HepG2 (cell line): ENCODE data around the gene MTHFSD. TPM values are rescaled to one million over a fixed set of nuclear protein-coding genes. Genes with fewer than 3 reads are reported as not detected.

Source experiments
- ATAC-seq: fragments of 200-7000 bp; cut with Tn5 transposase; 3 replicates; pipeline ENCODE4 v1.9.1; 2020; ENCODE audit warnings: mild to moderate bottlenecking, moderate library complexity
- BruUV-seq: library from RNA; stranded (reverse); fragments of 400-500 nt; replicated peaks from 2 replicates; lab custom pipeline; 2021; lab: Mats Ljungman, UMichigan
- CTCF ChIA-PET: fragments of 300-600 bp; formaldehyde crosslinking; extraction: SDS; loops from one replicate; lab custom pipeline; 2021; ENCODE audit warnings: low total read pairs, inconsistent platforms, low intra/inter-chr PET ratio; lab: Yijun Ruan, JAX
- POLR2A ChIA-PET: fragments of 350-600 bp; sonication (Branson Sonifier 250); formaldehyde crosslinking; loops from one replicate; lab custom pipeline; 2020; ENCODE audit warnings: antibody characterized with exemption, inconsistent platforms; lab: Yijun Ruan, JAX
- DNase-seq: peaks from one replicate; pipeline ENCODE4 v3.0.0-alpha.2; 2015; ENCODE audit warnings: low spot score
- FAIRE-seq: peaks from 3 replicates; lab custom pipeline; 2011; peaks lifted over from hg19 to GRCh38; lab: Jason Lieb, UNC
- H2AFZ ChIP-seq: one replicate; pipeline ENCODE4 v1.6.1; 2011; ENCODE audit warnings: low read length, inconsistent platforms
- H3K27ac ChIP-seq: fragments of 300-600 bp; 3 replicates; pipeline ENCODE4 v1.8.0; 2011; ENCODE audit warnings: mixed run types, mild to moderate bottlenecking, mixed read lengths, low read length, inconsistent platforms; ENCODE audit not compliant: insufficient read depth; ENCODE audit errors: extremely low read length
- H3K27me3 ChIP-seq, 2 experiments: fragments of 200-600 bp in 1 of 2; 2 replicates in 1 of 2; 3 replicates in 1 of 2; pipeline versions ENCODE4 v1.6.0 to v1.8.0; 2011; ENCODE audit warnings: low read length in 2 of 2, mild to moderate bottlenecking in 2 of 2, moderate library complexity in 2 of 2, inconsistent platforms in 1 of 2; ENCODE audit not compliant: insufficient read depth in 2 of 2, control insufficient read depth in 1 of 2
- H3K36me3 ChIP-seq, 2 experiments: fragments of 200-600 bp in 1 of 2; replicated peaks in 1 of 2; 2 replicates in 1 of 2; 3 replicates in 1 of 2; pipeline versions ENCODE4 v1.5.1 to v1.8.0; 2011; ENCODE audit warnings: low read length in 2 of 2, inconsistent platforms in 1 of 2; ENCODE audit not compliant: insufficient read depth in 2 of 2, control insufficient read depth in 1 of 2
- H3K4me1 ChIP-seq: 2 replicates; pipeline ENCODE4 v1.5.1; 2012; ENCODE audit warnings: low read length, inconsistent platforms; ENCODE audit not compliant: insufficient read depth
- H3K4me2 ChIP-seq: 2 replicates; pipeline ENCODE4 v1.6.0; 2011; ENCODE audit warnings: low read depth, low read length, inconsistent platforms
- H3K4me3 ChIP-seq, 3 experiments: fragments of 200-600 bp in 1 of 3; sonication (generic), shearing (Covaris generic) in 1 of 3; replicated peaks in 1 of 3; 2 replicates each; pipeline ENCODE4 v1.5.1; 2011 to 2016; ENCODE audit warnings: low read length in 3 of 3, inconsistent platforms in 2 of 3, low read depth in 2 of 3, mild to moderate bottlenecking in 2 of 3, control low read depth in 1 of 3, mixed read lengths in 1 of 3; ENCODE audit not compliant: insufficient read depth in 1 of 3
- H3K79me2 ChIP-seq: one replicate; pipeline ENCODE4 v1.6.1; 2011; ENCODE audit warnings: low read length, inconsistent platforms; ENCODE audit not compliant: insufficient read depth
- H3K9ac ChIP-seq: 2 replicates; pipeline ENCODE4 v1.6.0; 2011; ENCODE audit warnings: mild to moderate bottlenecking, low read depth, low read length, inconsistent platforms; ENCODE audit not compliant: insufficient read depth
- H3K9me3 ChIP-seq: 2 replicates; pipeline ENCODE4 v1.5.1; 2012; ENCODE audit warnings: mild to moderate bottlenecking, low read length
- H4K20me1 ChIP-seq: 2 replicates; pipeline ENCODE4 v1.6.0; 2011; ENCODE audit warnings: inconsistent platforms, mild to moderate bottlenecking, low read length, moderate library complexity; ENCODE audit not compliant: insufficient read depth
- BRCA1 ChIP-seq: sonication (generic); formaldehyde crosslinking; IDR thresholded peaks from 2 replicates; pipeline ENCODE4 v1.4.0; 2020; ENCODE audit warnings: missing genetic modification reagents
- GATAD1 ChIP-seq: IDR thresholded peaks from 2 replicates; pipeline ENCODE4 v1.6.1; 2016; ENCODE audit warnings: missing genetic modification reagents, missing compliant biosample characterization
- PAX8 ChIP-seq: sonication (generic); formaldehyde crosslinking; IDR thresholded peaks from 2 replicates; pipeline ENCODE4 v1.8.0; 2022; ENCODE audit warnings: mild to moderate bottlenecking, missing genetic modification reagents, borderline replicate concordance
- ZNF136 ChIP-seq: sonication (generic); formaldehyde crosslinking; IDR thresholded peaks from 2 replicates; pipeline ENCODE4 v1.8.1; 2022; ENCODE audit warnings: low read depth, mild to moderate bottlenecking, moderate library complexity, missing genetic modification reagents
- ZNF235 ChIP-seq: sonication (generic); formaldehyde crosslinking; IDR thresholded peaks from 2 replicates; pipeline ENCODE4 v1.8.1; 2023; ENCODE audit warnings: mild to moderate bottlenecking, missing genetic modification reagents, borderline replicate concordance
- ZNF33B ChIP-seq: sonication (generic); formaldehyde crosslinking; IDR thresholded peaks from 2 replicates; pipeline ENCODE4 v1.5.1; 2020; ENCODE audit warnings: mild to moderate bottlenecking, missing genetic modification reagents
- ZNF367 ChIP-seq: sonication (generic); formaldehyde crosslinking; IDR thresholded peaks from 2 replicates; pipeline ENCODE4 v1.4.0; 2020; ENCODE audit warnings: missing genetic modification reagents, borderline replicate concordance
- ZNF703 ChIP-seq: sonication (generic); formaldehyde crosslinking; IDR thresholded peaks from 2 replicates; pipeline ENCODE4 v1.5.1; 2020; ENCODE audit warnings: missing genetic modification reagents, mild to moderate bottlenecking, moderate library complexity, borderline replicate concordance
- WGBS: methylation state at CpG from one replicate; pipeline ENCODE4 v1.1.6; 2017; ENCODE audit warnings: low lambda C conversion rate; 5-methylcytosine and 5-hydroxymethylcytosine counted together
- in situ Hi-C: cut with HindIII; loops from 2 replicates; pipeline ENCODE4 v1.10.0; 2017; ENCODE audit warnings: low pct_unique_long_range_greater_than_20kb; ENCODE audit not compliant: extremely low pct_ligation_motif_present
- intact Hi-C: fragments of 100-400 bp; cut with micrococcal nuclease; formaldehyde crosslinking; loops from one replicate; pipeline ENCODE4 v1.10.0; 2022; ENCODE audit not compliant: unreplicated experiment
- polyA plus RNA-seq, 8 experiments: library from polyadenylated mRNA; depleted of rRNA in 3 of 8; stranded (reverse) in 7 of 8; unstranded in 1 of 8; fragments of >200 nt; fragmentation: Illumina TruSeq in 4 of 8; extraction: Trizol in 4 of 8; gene quantifications; 2 replicates each; pipeline versions ENCODE4 v1.2.1 to v1.2.3, GENCODE V29; 2011 to 2016; ENCODE audit warnings: low read depth in 4 of 8, missing spikeins in 1 of 8, mixed read lengths in 1 of 8; ENCODE audit not compliant: insufficient read depth in 1 of 8
- total RNA-seq, 5 experiments: library from RNA; depleted of rRNA; stranded (reverse); fragments of >200 nt; fragmentation: Illumina TruSeq; extraction: Trizol; gene quantifications; 2 replicates each; pipeline ENCODE4 v1.2.3, GENCODE V29; 2016; ENCODE audit warnings: low read depth in 1 of 5
- TF ChIP-seq, protein P1 (sequence below): sonication (generic); formaldehyde crosslinking; IDR thresholded peaks from 2 replicates; pipeline ENCODE4 v1.4.0; 2020; ENCODE audit warnings: missing genetic modification reagents
- TF ChIP-seq, protein P2 (sequence below): IDR thresholded peaks from 2 replicates; pipeline ENCODE4 v1.6.1; 2016; ENCODE audit warnings: low read depth

The MTHFSD gene
- total and polyA plus RNA-seq, 2 of the 13 experiments (the other 11 are each of a cell fraction or from before 2014, with no cell fraction given): 14.2 to 16.3 TPM

DNA sequence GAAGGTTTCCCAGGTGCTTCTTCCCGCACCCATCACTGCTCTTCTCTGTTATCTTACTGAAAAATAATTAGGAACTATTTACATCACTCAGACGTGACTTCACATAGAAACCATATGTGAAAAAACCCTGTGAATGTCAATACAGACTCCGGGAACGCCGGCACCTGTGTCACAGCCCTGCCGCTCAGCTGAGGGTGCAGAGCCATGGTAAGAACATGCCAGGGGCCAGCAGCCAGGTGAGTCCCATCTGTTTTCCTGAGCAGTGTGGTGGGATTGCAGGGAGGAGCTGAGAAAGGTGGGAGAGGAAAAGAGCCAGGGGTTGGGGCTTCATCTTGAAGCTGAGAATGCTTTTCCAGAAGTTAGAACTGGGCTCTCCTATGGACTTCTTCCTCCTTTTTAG lies 31.0 kb downstream of the MTHFSD start:
- no peak overlapping the region for H3K4me3 ChIP-seq
- no peak overlapping the region for H3K4me2 ChIP-seq
- no peaks in the 10 kb centered on the region for H3K9me3 ChIP-seq
- POLR2A ChIA-PET: no interaction called here
- H3K4me1 ChIP-seq: no peaks in the 10 kb centered on the region
- peaks cover 6 to 47% of the 10 kb centered on the region in 2 experiments for H3K27me3 ChIP-seq
- H2AFZ ChIP-seq: no peak overlapping the region
- TF ChIP-seq ZNF136 (CRISPR knock-in tag): no peak
- TF ChIP-seq, protein P1, sequence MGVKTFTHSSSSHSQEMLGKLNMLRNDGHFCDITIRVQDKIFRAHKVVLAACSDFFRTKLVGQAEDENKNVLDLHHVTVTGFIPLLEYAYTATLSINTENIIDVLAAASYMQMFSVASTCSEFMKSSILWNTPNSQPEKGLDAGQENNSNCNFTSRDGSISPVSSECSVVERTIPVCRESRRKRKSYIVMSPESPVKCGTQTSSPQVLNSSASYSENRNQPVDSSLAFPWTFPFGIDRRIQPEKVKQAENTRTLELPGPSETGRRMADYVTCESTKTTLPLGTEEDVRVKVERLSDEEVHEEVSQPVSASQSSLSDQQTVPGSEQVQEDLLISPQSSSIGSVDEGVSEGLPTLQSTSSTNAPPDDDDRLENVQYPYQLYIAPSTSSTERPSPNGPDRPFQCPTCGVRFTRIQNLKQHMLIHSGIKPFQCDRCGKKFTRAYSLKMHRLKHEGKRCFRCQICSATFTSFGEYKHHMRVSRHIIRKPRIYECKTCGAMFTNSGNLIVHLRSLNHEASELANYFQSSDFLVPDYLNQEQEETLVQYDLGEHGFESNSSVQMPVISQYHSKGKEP: no peak
- TF ChIP-seq ZNF33B (CRISPR knock-in tag): no peak
- no peak for TF ChIP-seq BRCA1 (CRISPR knock-in tag)
- TF ChIP-seq ZNF367 (CRISPR knock-in tag): no peak
- TF ChIP-seq ZNF703: no peak
- no peak for TF ChIP-seq GATAD1 (CRISPR knock-in tag)
- TF ChIP-seq ZNF235 (CRISPR knock-in tag): no peak
- TF ChIP-seq PAX8: no peak
- TF ChIP-seq, protein P2, sequence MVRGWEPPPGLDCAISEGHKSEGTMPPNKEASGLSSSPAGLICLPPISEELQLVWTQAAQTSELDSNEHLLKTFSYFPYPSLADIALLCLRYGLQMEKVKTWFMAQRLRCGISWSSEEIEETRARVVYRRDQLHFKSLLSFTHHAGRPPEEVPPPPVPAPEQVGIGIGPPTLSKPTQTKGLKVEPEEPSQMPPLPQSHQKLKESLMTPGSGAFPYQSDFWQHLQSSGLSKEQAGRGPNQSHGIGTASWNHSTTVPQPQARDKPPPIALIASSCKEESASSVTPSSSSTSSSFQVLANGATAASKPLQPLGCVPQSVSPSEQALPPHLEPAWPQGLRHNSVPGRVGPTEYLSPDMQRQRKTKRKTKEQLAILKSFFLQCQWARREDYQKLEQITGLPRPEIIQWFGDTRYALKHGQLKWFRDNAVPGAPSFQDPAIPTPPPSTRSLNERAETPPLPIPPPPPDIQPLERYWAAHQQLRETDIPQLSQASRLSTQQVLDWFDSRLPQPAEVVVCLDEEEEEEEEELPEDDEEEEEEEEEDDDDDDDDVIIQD (CRISPR knock-in tag): no peak
- TF ChIP-seq, all 625 proteins: peak for 0
- Histone ChIP-seq H3K36me3 (no peaks in the 10 kb centered on the region), H3K9ac (no peak overlapping the region), H3K27ac (no peak overlapping the region), H3K79me2 (no peaks in the 10 kb centered on the region), H4K20me1 (no peaks in the 10 kb centered on the region)
- DNase-seq (no peak), ATAC-seq (no peak), FAIRE-seq (no peak)
- in situ Hi-C loops: loop anchor here (25.0 kb wide), 1 partner anchor 712 kb away; no protein-coding TSS in a partner anchor
- no TSS peak for BruUV-seq
- CTCF ChIA-PET: no interaction called here
- intact Hi-C loops: no loop called here
- 31% methylated on average over 6 of the region's 6 CpGs for WGBS
